VCaP (cell line): ENCODE data around the gene TMEM178B.

Source experiments
- H3K27ac ChIP-seq: fragments of 450-650 bp; 2 replicates; pipeline ENCODE4 v1.5.1; 2017
- CTCF ChIP-seq: fragments of 450-650 bp; conservative IDR thresholded peaks from 2 replicates; pipeline ENCODE4 v1.5.1; 2017; ENCODE audit warnings: mild to moderate bottlenecking, moderate library complexity

Gene TMEM178B

GRCh38 chr7:141126107-141126506 lies 52.2 kb downstream of the TMEM178B start:
- TF ChIP-seq CTCF: no peak
- no peak overlapping the region for H3K27ac ChIP-seq

GRCh38 chr7:141128506-141128905 lies 54.6 kb downstream of the TMEM178B start:
- no peak overlapping the region for H3K27ac ChIP-seq
- TF ChIP-seq CTCF: no peak

GRCh38 chr7:141128931-141129330 lies 55.1 kb downstream of the TMEM178B start:
- no peak for TF ChIP-seq CTCF
- no peak overlapping the region for H3K27ac ChIP-seq

GRCh38 chr7:141132671-141133070 lies 58.8 kb downstream of the TMEM178B start:
- TF ChIP-seq CTCF: no peak
- no peak overlapping the region for H3K27ac ChIP-seq

GRCh38 chr7:141133646-141134045 lies 59.8 kb downstream of the TMEM178B start:
- H3K27ac ChIP-seq: no peak overlapping the region
- no peak for TF ChIP-seq CTCF

GRCh38 chr7:141142058-141142457 lies 68.2 kb downstream of the TMEM178B start:
- no peak overlapping the region for H3K27ac ChIP-seq
- TF ChIP-seq CTCF: no peak

- peak overlapping the region; percentile 32 for H3K27ac ChIP-seq
- TF ChIP-seq CTCF: no peak
Measured at GRCh38 chr7:141144921-141145629, 71.2 kb downstream of the TMEM178B start.
